IMR-90 (cell line): Measurements from ENCODE around the gene ATG14. TPM values are rescaled to one million over a fixed set of nuclear protein-coding genes. Genes with fewer than 3 reads are reported as not detected.
"Not testable (repeated sequence)": the region's sequence is repeated elsewhere in the genome, so short reads cannot be mapped to it uniquely, and the experiment has no call there.

Experiments used
- ATAC-seq: fragments of 200-7000 bp; cut with Tn5 transposase; 2 replicates; pipeline ENCODE4 v1.9.1; 2020; ENCODE audit warnings: low read depth, mild to moderate bottlenecking, moderate library complexity
- BruUV-seq: library from RNA; stranded (reverse); fragments of 400-500 nt; replicated peaks from 2 replicates; lab custom pipeline; 2021; lab: Mats Ljungman, UMichigan
- CTCF ChIA-PET: fragments of 300-600 bp; formaldehyde crosslinking; extraction: SDS; loops from one replicate; lab custom pipeline; 2021; ENCODE audit warnings: antibody characterized with exemption; lab: Yijun Ruan, JAX
- POLR2A ChIA-PET: fragments of 300-600 bp; sonication (Branson Sonifier 250); formaldehyde crosslinking; loops from one replicate; lab custom pipeline; 2022; ENCODE audit warnings: antibody characterized with exemption; ENCODE audit not compliant: unreplicated experiment; lab: Charles Lee
- DNase-seq: peaks from one replicate; pipeline ENCODE4 v3.0.0; 2013
- H2AFZ ChIP-seq: replicated peaks from 2 replicates; pipeline ENCODE3; 2013; ENCODE audit warnings: low read length, mild to moderate bottlenecking; ENCODE audit not compliant: poor library complexity
- H2AK5ac ChIP-seq: 2 replicates; pipeline ENCODE4 v1.6.1; 2013; ENCODE audit warnings: low read depth, low read length, inconsistent platforms
- H2AK9ac ChIP-seq: replicated peaks from 2 replicates; pipeline ENCODE3; 2013; ENCODE audit warnings: mild to moderate bottlenecking, low read depth, low read length, moderate library complexity; ENCODE audit not compliant: poor library complexity
- H2BK120ac ChIP-seq: 2 replicates; pipeline ENCODE4 v1.6.1; 2013; ENCODE audit warnings: low read depth, low read length, inconsistent platforms
- H2BK15ac ChIP-seq: 3 replicates; pipeline ENCODE4 v1.6.1; 2013; ENCODE audit warnings: low read depth, low read length, inconsistent platforms
- H2BK20ac ChIP-seq: 2 replicates; pipeline ENCODE4 v1.6.1; 2013; ENCODE audit warnings: low read depth, mild to moderate bottlenecking, inconsistent platforms, low read length, moderate library complexity
- H2BK5ac ChIP-seq: 2 replicates; pipeline ENCODE4 v1.6.1; 2013; ENCODE audit warnings: mild to moderate bottlenecking, low read depth, low read length, inconsistent platforms; ENCODE audit not compliant: poor library complexity, severe bottlenecking
- H3K14ac ChIP-seq: replicated peaks from 2 replicates; pipeline ENCODE4 v1.6.1; 2013; ENCODE audit warnings: low read depth, low read length, inconsistent platforms
- H3K18ac ChIP-seq: 2 replicates; pipeline ENCODE4 v1.6.1; 2013; ENCODE audit warnings: low read depth, low read length, control low read depth
- H3K23ac ChIP-seq: 2 replicates; pipeline ENCODE4 v1.6.1; 2013; ENCODE audit warnings: low read depth, low read length, inconsistent platforms
- H3K27ac ChIP-seq: 2 replicates; pipeline ENCODE4 v1.5.1; 2013; ENCODE audit warnings: mild to moderate bottlenecking, control low read depth, low read length; ENCODE audit not compliant: insufficient read depth
- H3K27me3 ChIP-seq: 2 replicates; pipeline ENCODE4 v1.6.1; 2013; ENCODE audit warnings: low read length; ENCODE audit not compliant: control insufficient read depth, insufficient read depth
- H3K36me3 ChIP-seq: 2 replicates; pipeline ENCODE4 v1.6.1; 2013; ENCODE audit warnings: low read length, mixed read lengths; ENCODE audit not compliant: control insufficient read depth, insufficient read depth
- H3K4ac ChIP-seq: 2 replicates; pipeline ENCODE4 v1.6.1; 2013; ENCODE audit warnings: low read depth, low read length, inconsistent platforms
- H3K4me1 ChIP-seq: 2 replicates; pipeline ENCODE4 v1.6.1; 2013; ENCODE audit warnings: low read length, mixed read lengths; ENCODE audit not compliant: control insufficient read depth, insufficient read depth
- H3K4me2 ChIP-seq: 2 replicates; pipeline ENCODE4 v1.6.1; 2013; ENCODE audit warnings: low read depth, mild to moderate bottlenecking, control low read depth, low read length, moderate library complexity
- H3K4me3 ChIP-seq: 2 replicates; pipeline ENCODE4 v1.5.1; 2013; ENCODE audit warnings: low read depth, mild to moderate bottlenecking, control low read depth, low read length, moderate library complexity; ENCODE audit not compliant: insufficient read depth
- H3K56ac ChIP-seq: 2 replicates; pipeline ENCODE4 v1.6.1; 2013; ENCODE audit warnings: low read length, inconsistent platforms; ENCODE audit not compliant: insufficient read depth; ENCODE audit errors: extremely low read depth
- H3K79me1 ChIP-seq, 2 experiments: 2 replicates each; pipeline ENCODE4 v1.6.1; 2013; ENCODE audit warnings: low read length in 2 of 2, inconsistent platforms in 1 of 2, low read depth in 1 of 2
- H3K9ac ChIP-seq: 2 replicates; pipeline ENCODE4 v1.6.1; 2013; ENCODE audit warnings: low read depth, low read length, control low read depth
- H3K9me1 ChIP-seq: 2 replicates; pipeline ENCODE4 v1.6.1; 2013; ENCODE audit warnings: low read length, inconsistent platforms; ENCODE audit not compliant: insufficient read depth
- H3K9me3 ChIP-seq: 2 replicates; pipeline ENCODE4 v1.6.1; 2013; ENCODE audit warnings: low read length; ENCODE audit not compliant: control insufficient read depth, insufficient read depth
- H4K20me1 ChIP-seq: 2 replicates; pipeline ENCODE4 v1.6.1; 2013; ENCODE audit warnings: low read length, inconsistent platforms; ENCODE audit not compliant: insufficient read depth
- H4K5ac ChIP-seq: 2 replicates; pipeline ENCODE4 v1.6.1; 2013; ENCODE audit warnings: mild to moderate bottlenecking, low read depth, low read length, control low read depth
- H4K8ac ChIP-seq, 2 experiments: 2 replicates each; pipeline ENCODE4 v1.6.1; 2013; ENCODE audit warnings: low read depth in 2 of 2, low read length in 2 of 2, control low read depth in 1 of 2, inconsistent platforms in 1 of 2
- H4K91ac ChIP-seq: 2 replicates; pipeline ENCODE4 v1.6.1; 2013; ENCODE audit warnings: low read depth, low read length, inconsistent platforms; ENCODE audit not compliant: insufficient read depth
- MAFK ChIP-seq: IDR thresholded peaks from 2 replicates; pipeline ENCODE4 v1.6.1; 2012; ENCODE audit warnings: low read depth, low read length, improper control_type of control experiment
- MXI1 ChIP-seq: IDR thresholded peaks from 2 replicates; pipeline ENCODE4 v1.6.1; 2012; ENCODE audit warnings: low read depth, mild to moderate bottlenecking, low read length, moderate library complexity, borderline replicate concordance
- POLR2A ChIP-seq: IDR thresholded peaks from 2 replicates; pipeline ENCODE4 v1.6.1; 2012; ENCODE audit warnings: mild to moderate bottlenecking, low read depth, low read length
- WGBS, 2 experiments: methylation state at CpG; one replicate each; pipeline versions ENCODE4 v1.1.5 to v1.1.7; 2013; ENCODE audit warnings: missing lambda C conversion rate in 2 of 2; ENCODE audit not compliant: insufficient read length in 1 of 2; ENCODE audit errors: extremely low coverage in 2 of 2; 5-methylcytosine and 5-hydroxymethylcytosine counted together
- dilution Hi-C: fragments of 300-500 bp; cut with HindIII; formaldehyde crosslinking; loops from one replicate; pipeline ENCODE4 v1.14.3; 2018; ENCODE audit warnings: low sequenced_read_pairs; ENCODE audit not compliant: unreplicated experiment
- in situ Hi-C: fragments of 300-500 bp; cut with MboI; formaldehyde crosslinking; loops from 3 replicates; pipeline ENCODE4 v1.14.3; 2019; ENCODE audit warnings: low sequenced_read_pairs, inconsistent platforms, mixed read lengths
- intact Hi-C: fragments of 100-400 bp; cut with micrococcal nuclease; formaldehyde crosslinking; loops from 2 replicates; pipeline ENCODE4 v1.10.0; 2022
- polyA plus RNA-seq, 3 experiments: library from polyadenylated mRNA; depleted of rRNA; stranded (reverse); fragments of >200 nt; gene quantifications; 2 replicates each; pipeline ENCODE4 v1.2.3, GENCODE V29; 2012; ENCODE audit warnings: low replicate concordance in 1 of 3
- total RNA-seq: library from RNA; depleted of rRNA; stranded (reverse); fragments of >200 nt; gene quantifications from 2 replicates; pipeline ENCODE4 v1.2.3, GENCODE V29; 2012

The ATG14 gene
- total and polyA plus RNA-seq, 2 of the 4 experiments (the other 2 are of a cell fraction) = 5.0 to 12.4 TPM

- Histone ChIP-seq H2BK120ac (peak overlapping the region; percentile 75), H3K18ac (peak overlapping the region; percentile 82; the same call in 1 of the 2 replicates), H2BK5ac (peak overlapping the region; percentile 32), H3K4me3 (no peak overlapping the region), H3K4me1 (peaks cover 14% of the 10 kb centered on the region), H3K4me2 (no peak overlapping the region), H3K9ac (no peak overlapping the region), H2BK20ac (peak overlapping the region; percentile 75), H2AK5ac (peak overlapping the region; percentile 83), H3K4ac (peak overlapping the region; percentile 84), H3K36me3 (peaks cover 26% of the 10 kb centered on the region), H3K27ac (no peak overlapping the region; the same call in 1 of the 2 replicates), H3K9me3 (no peaks in the 10 kb centered on the region), H3K14ac (peak overlapping the region; percentile 85), H4K8ac (peak overlapping the region; percentile 10 to 43; a peak in 2 of 4 replicates), H3K27me3 (no peaks in the 10 kb centered on the region), H4K20me1 (no peaks in the 10 kb centered on the region), H2AFZ (peak overlapping the region; percentile 9), H2BK15ac (peak overlapping the region; percentile 23; the same call in 1 of the 3 replicates), H3K56ac (no peak overlapping the region), H4K91ac (peak overlapping the region; percentile 68), H4K5ac (peak overlapping the region; percentile 56; the same call in 1 of the 2 replicates), H3K23ac (peak overlapping the region; percentile 66; the same call in 1 of the 2 replicates), H3K79me1 (peaks cover 3 to 25% of the 10 kb centered on the region in 2 experiments; a peak in 2 of 4 replicates), H3K9me1 (peaks cover 14% of the 10 kb centered on the region), H2AK9ac (peak overlapping the region; percentile 8)
- no CpG with 5 or more reads among the region's 5 CpGs for WGBS, 2 experiments
- intact Hi-C loops = no loop called here
- TF ChIP-seq MAFK = no peak
- no peak for TF ChIP-seq MXI1
- TF ChIP-seq POLR2A = no peak
- in situ Hi-C loops = no loop called here
- CTCF ChIA-PET = interaction anchor here (0.6 to 2.5 kb wide), 3 partner anchors 23 to 172 kb away, joined by 4 to 7 read pairs (median 6); no protein-coding TSS in a partner anchor
- DNase-seq (no peak), ATAC-seq (no peak)
- dilution Hi-C loops = no loop called here
- BruUV-seq = no TSS peak
- POLR2A ChIA-PET = interaction anchor here (0.7 kb wide), 1 partner anchor 816 kb away, joined by 3 read pairs; no protein-coding TSS in a partner anchor
Measured at GRCh38 chr14:55383541-55384140, 28.0 kb downstream of the ATG14 start.

- H3K4me3 ChIP-seq, H2AK9ac ChIP-seq, in situ Hi-C loops, H3K9me3 ChIP-seq, BruUV-seq, H3K27me3 ChIP-seq, H3K23ac ChIP-seq, POLR2A ChIA-PET, intact Hi-C loops, H3K14ac ChIP-seq, H3K56ac ChIP-seq, H4K20me1 ChIP-seq, H2AFZ ChIP-seq, H3K9ac ChIP-seq, dilution Hi-C loops, H4K91ac ChIP-seq: not testable (repeated sequence)
- DNase-seq (peak; percentile 57), ATAC-seq (peak; percentile 79)
- Histone ChIP-seq H2BK5ac (peak overlapping the region; percentile 75), H4K5ac (peak overlapping the region; percentile 9; the same call in 1 of the 2 replicates), H2BK20ac (peak overlapping the region; percentile 70), H4K8ac (peak overlapping the region in 1 of 2 experiments; percentile 80; a peak in 2 of 4 replicates), H3K4me2 (peak overlapping the region; percentile 27), H3K36me3 (peaks cover 28% of the 10 kb centered on the region), H3K9me1 (peaks cover 13% of the 10 kb centered on the region), H2BK120ac (peak overlapping the region; percentile 76; the same call in 1 of the 2 replicates), H3K79me1 (peaks cover 3 to 23% of the 10 kb centered on the region in 2 experiments; a peak in 2 of 4 replicates), H3K4me1 (peaks cover 13% of the 10 kb centered on the region), H3K18ac (peak overlapping the region; percentile 16; the same call in 1 of the 2 replicates), H3K27ac (peak overlapping the region; percentile 2), H3K4ac (peak overlapping the region; percentile 84), H2AK5ac (peak overlapping the region; percentile 83), H2BK15ac (peak overlapping the region; percentile 25; the same call in 1 of the 3 replicates)
- no CpG with 5 or more reads among the region's 10 CpGs for WGBS, 2 experiments
- CTCF ChIA-PET = interaction anchor here (0.6 to 2.5 kb wide), 2 partner anchors 29 to 171 kb away, joined by 6 to 7 read pairs; no protein-coding TSS in a partner anchor
Measured at GRCh38 chr14:55383056-55383466, 28.6 kb downstream of the ATG14 start.
